M059J (cell line): ENCODE measurements around the gene LRP3. TPM values are rescaled to one million over a fixed set of nuclear protein-coding genes. Genes with fewer than 3 reads are reported as not detected.
"Not testable (repeated sequence)": the region's sequence is repeated elsewhere in the genome, so short reads cannot be mapped to it uniquely, and the experiment has no call there.

Experiments
- DNase-seq: peaks from one replicate; pipeline ENCODE4 v3.0.0-alpha.2; 2012; ENCODE audit warnings: low read depth
- total RNA-seq: library from RNA; depleted of rRNA; stranded (reverse); fragments of >200 nt; shearing (Covaris generic); gene quantifications from 2 replicates; pipeline ENCODE4 v1.2.3, GENCODE V29; 2014

The LRP3 gene
- total RNA-seq, 1 experiment from 2014 or later = 2.0 TPM

GRCh38 chr19:33216198-33216830 lies 22.2 kb downstream of the LRP3 start:
- DNase-seq = no peak

- no peak for DNase-seq
These were observed 23.8 kb downstream of the LRP3 start for GRCh38 chr19:33217881-33218280.

GRCh38 chr19:33219261-33219815 lies 25.2 kb downstream of the LRP3 start:
- DNase-seq = peak; percentile 82

- DNase-seq = no peak
These were observed 26.0 kb downstream of the LRP3 start for GRCh38 chr19:33220115-33220514.

GRCh38 chr19:33220735-33221134 lies 26.6 kb downstream of the LRP3 start:
- DNase-seq = no peak

GRCh38 chr19:33221638-33222037 lies 27.5 kb downstream of the LRP3 start:
- DNase-seq = peak; percentile 23

GRCh38 chr19:33222255-33222654 lies 28.1 kb downstream of the LRP3 start:
- not testable (repeated sequence) for DNase-seq

GRCh38 chr19:33224694-33225457 lies 30.7 kb downstream of the LRP3 start:
- DNase-seq = no peak

- no peak for DNase-seq
These were observed 31.4 kb downstream of the LRP3 start, which contains the start of gene SLC7A10 for GRCh38 chr19:33225458-33225926. TSS of gene SLC7A10 (minus strand) at chr19:33225850. CDS start at chr19:33225703, 147 bp downstream.

- peak; percentile 37 for DNase-seq
These were observed 32.6 kb downstream of the LRP3 start for GRCh38 chr19:33226550-33227241.

GRCh38 chr19:33227242-33227650 lies 33.1 kb downstream of the LRP3 start:
- DNase-seq = peak; percentile 66

- no peak for DNase-seq
These were observed 33.9 kb downstream of the LRP3 start for GRCh38 chr19:33227870-33228599.

GRCh38 chr19:33229962-33230361 lies 35.8 kb downstream of the LRP3 start:
- no peak for DNase-seq

GRCh38 chr19:33231511-33231910 lies 37.4 kb downstream of the LRP3 start:
- DNase-seq = no peak

GRCh38 chr19:33232656-33233055 lies 38.5 kb downstream of the LRP3 start:
- no peak for DNase-seq

GRCh38 chr19:33233056-33233873 lies 39.1 kb downstream of the LRP3 start:
- DNase-seq = no peak

GRCh38 chr19:33234092-33234491 lies 40.0 kb downstream of the LRP3 start:
- no peak for DNase-seq

- no peak for DNase-seq
These were observed 40.6 kb downstream of the LRP3 start for GRCh38 chr19:33234736-33235135.

GRCh38 chr19:33235269-33235995 lies 41.3 kb downstream of the LRP3 start:
- DNase-seq = peak; percentile 65

GRCh38 chr19:33235996-33236350 lies 41.8 kb downstream of the LRP3 start:
- DNase-seq = no peak
